Lung (tissue), 12 donors: ENCODE results near the gene TXLNB. TPM values are rescaled to one million over a fixed set of nuclear protein-coding genes. Genes with fewer than 3 reads are reported as not detected.

ENCODE experiments used
- ATAC-seq: fragments of 200-7000 bp; cut with Tn5 transposase; one replicate; pipeline ENCODE4 v1.9.1; 2020; ENCODE audit warnings: moderate number of reproducible peaks; ENCODE audit not compliant: insufficient read depth, low FRiP score
- DNase-seq, 3 donors: peaks; one replicate each; pipeline ENCODE4 v3.0.0-alpha.2; 2013 to 2017
- H3K27ac ChIP-seq, 2 donors: one replicate each; pipeline ENCODE4 v1.5.1; 2013; ENCODE audit warnings: mild to moderate bottlenecking in 2 of 2, moderate library complexity in 2 of 2, control low read depth in 1 of 2, inconsistent platforms in 1 of 2, low read depth in 1 of 2, low read length in 1 of 2
- H3K27me3 ChIP-seq, 3 donors: one replicate each; pipeline ENCODE4 v1.5.1; 2013; ENCODE audit warnings: low read length in 2 of 3; ENCODE audit not compliant: control insufficient read depth in 3 of 3, insufficient read depth in 3 of 3
- H3K36me3 ChIP-seq, 4 donors: one replicate each; pipeline ENCODE4 v1.5.1; 2013; ENCODE audit warnings: low read length in 4 of 4, mild to moderate bottlenecking in 1 of 4, moderate library complexity in 1 of 4; ENCODE audit not compliant: control insufficient read depth in 4 of 4, insufficient read depth in 4 of 4
- H3K4me1 ChIP-seq, 5 donors: one replicate each; pipeline ENCODE4 v1.5.1; 2013; ENCODE audit warnings: low read length in 5 of 5, mild to moderate bottlenecking in 2 of 5, moderate library complexity in 1 of 5; ENCODE audit not compliant: control insufficient read depth in 5 of 5, insufficient read depth in 5 of 5
- H3K4me3 ChIP-seq: one replicate; pipeline ENCODE4 v1.5.1; 2013; ENCODE audit warnings: mild to moderate bottlenecking, control low read depth, moderate library complexity
- H3K9ac ChIP-seq, 2 donors: one replicate each; pipeline ENCODE4 v1.5.1; 2013; ENCODE audit warnings: low read length in 2 of 2, control low read depth in 1 of 2; ENCODE audit not compliant: insufficient read depth in 1 of 2
- H3K9me3 ChIP-seq, 4 donors: one replicate each; pipeline ENCODE4 v1.5.1; 2013; ENCODE audit warnings: low read length in 3 of 4, mild to moderate bottlenecking in 1 of 4, moderate library complexity in 1 of 4; ENCODE audit not compliant: control insufficient read depth in 4 of 4, insufficient read depth in 3 of 4
- WGBS, 2 donors: extraction: QIAGEN DNeasy Blood & Tissue Kit; methylation state at CpG; one replicate each; pipeline ENCODE4 v1.1.7; 2013; 5-methylcytosine and 5-hydroxymethylcytosine counted together
- polyA plus RNA-seq, 2 donors: library from polyadenylated mRNA; stranded (reverse); fragments of 200-250 nt; gene quantifications; one replicate each; pipeline ENCODE4 v1.2.1, GENCODE V29; 2013
- total RNA-seq, 2 donors: library from RNA; depleted of rRNA in 1 of 2; stranded (reverse); fragments of >200 nt in 1 of 2; gene quantifications; one replicate each; pipeline ENCODE4 v1.2.1, GENCODE V29; 2014 to 2021
- TF ChIP-seq, protein P1 (sequence below): IDR thresholded peaks from 2 replicates; pipeline ENCODE4 v1.5.1; 2012; ENCODE audit warnings: mild to moderate bottlenecking; ENCODE audit errors: control extremely low read depth, extremely low read depth
- donor health status: control.
- donor health status: control.
- donor health status: Bipolar disorder and iron deficiency.
- donor health status: healthy.
- donor health status: DM: yes; HTN: yes; CAD: no.

The TXLNB gene
- total and polyA plus RNA-seq, 4 donors = 0.31 to 2.8 (median 1.2) TPM

DNA sequence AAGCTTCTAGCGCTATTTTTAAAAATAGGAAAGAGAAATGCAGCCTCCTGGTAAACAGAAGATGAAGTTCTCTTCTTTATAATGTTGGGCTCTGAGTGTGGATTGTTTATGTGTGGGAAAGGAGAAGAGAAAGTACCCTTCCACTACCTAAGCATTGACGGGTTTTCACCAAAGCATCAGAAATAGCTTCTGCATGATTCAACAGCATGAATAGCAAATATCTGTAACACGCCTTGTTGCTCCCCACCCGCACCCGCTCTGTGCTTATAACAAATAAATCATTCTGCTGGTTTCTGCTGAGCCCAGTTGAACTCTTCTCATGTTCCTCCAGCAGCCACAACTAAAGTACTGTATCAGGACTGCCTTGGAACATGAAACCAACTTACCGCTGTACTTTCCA, 20.7 kb downstream of the TXLNB start:
- whole genome bisulfite sequencing, 2 donors = 71 to 84% methylated on average over 6 of the region's 6 CpGs
- H3K27ac ChIP-seq = no peak overlapping the region
- no peak overlapping the region for H3K9ac ChIP-seq
- H3K27me3 ChIP-seq = no peaks in the 10 kb centered on the region
- no peaks in the 10 kb centered on the region for H3K9me3 ChIP-seq
- H3K4me3 ChIP-seq = no peak overlapping the region
- DNase-seq (no peak), ATAC-seq (no peak)
- peaks cover 0 to 8% (median 0%) of the 10 kb centered on the region in 4 donors for H3K36me3 ChIP-seq
- TF ChIP-seq, protein P1, sequence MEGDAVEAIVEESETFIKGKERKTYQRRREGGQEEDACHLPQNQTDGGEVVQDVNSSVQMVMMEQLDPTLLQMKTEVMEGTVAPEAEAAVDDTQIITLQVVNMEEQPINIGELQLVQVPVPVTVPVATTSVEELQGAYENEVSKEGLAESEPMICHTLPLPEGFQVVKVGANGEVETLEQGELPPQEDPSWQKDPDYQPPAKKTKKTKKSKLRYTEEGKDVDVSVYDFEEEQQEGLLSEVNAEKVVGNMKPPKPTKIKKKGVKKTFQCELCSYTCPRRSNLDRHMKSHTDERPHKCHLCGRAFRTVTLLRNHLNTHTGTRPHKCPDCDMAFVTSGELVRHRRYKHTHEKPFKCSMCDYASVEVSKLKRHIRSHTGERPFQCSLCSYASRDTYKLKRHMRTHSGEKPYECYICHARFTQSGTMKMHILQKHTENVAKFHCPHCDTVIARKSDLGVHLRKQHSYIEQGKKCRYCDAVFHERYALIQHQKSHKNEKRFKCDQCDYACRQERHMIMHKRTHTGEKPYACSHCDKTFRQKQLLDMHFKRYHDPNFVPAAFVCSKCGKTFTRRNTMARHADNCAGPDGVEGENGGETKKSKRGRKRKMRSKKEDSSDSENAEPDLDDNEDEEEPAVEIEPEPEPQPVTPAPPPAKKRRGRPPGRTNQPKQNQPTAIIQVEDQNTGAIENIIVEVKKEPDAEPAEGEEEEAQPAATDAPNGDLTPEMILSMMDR = no peak
- H3K4me1 ChIP-seq = no peaks in the 10 kb centered on the region

DNA sequence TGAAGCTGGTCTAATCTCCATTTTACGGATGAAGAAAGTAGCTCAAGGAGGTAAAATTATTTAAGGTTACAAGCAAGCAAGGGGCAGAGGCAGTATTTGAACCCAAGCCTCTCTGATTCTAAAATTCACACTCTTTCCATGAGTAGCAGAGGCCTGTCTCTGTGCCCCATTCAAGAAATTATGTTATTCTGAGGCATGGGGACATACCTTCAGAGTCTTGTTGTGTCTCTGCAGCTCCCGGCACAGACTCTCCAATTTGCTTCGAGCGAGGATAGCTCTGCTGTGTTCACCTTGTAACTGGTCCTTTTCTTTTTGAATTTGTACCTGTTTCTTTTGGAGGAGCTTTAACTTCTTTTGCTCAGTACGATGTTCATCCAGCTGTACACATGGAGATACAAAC, 21.5 kb downstream of the TXLNB start:
- DNase-seq = no peak
- no peak for ATAC-seq
- H3K27ac ChIP-seq = no peak overlapping the region
- peaks cover 0 to 8% (median 0%) of the 10 kb centered on the region in 4 donors for H3K36me3 ChIP-seq
- 93 to 97% methylated on average over 5 of the region's 5 CpGs for WGBS, 2 donors
- no peaks in the 10 kb centered on the region for H3K27me3 ChIP-seq
- no peaks in the 10 kb centered on the region for H3K9me3 ChIP-seq
- peaks cover 0 to 5% (median 0%) of the 10 kb centered on the region in 5 donors for H3K4me1 ChIP-seq
- no peak overlapping the region for H3K4me3 ChIP-seq
- TF ChIP-seq, protein P1 = no peak
- H3K9ac ChIP-seq = no peak overlapping the region

DNA sequence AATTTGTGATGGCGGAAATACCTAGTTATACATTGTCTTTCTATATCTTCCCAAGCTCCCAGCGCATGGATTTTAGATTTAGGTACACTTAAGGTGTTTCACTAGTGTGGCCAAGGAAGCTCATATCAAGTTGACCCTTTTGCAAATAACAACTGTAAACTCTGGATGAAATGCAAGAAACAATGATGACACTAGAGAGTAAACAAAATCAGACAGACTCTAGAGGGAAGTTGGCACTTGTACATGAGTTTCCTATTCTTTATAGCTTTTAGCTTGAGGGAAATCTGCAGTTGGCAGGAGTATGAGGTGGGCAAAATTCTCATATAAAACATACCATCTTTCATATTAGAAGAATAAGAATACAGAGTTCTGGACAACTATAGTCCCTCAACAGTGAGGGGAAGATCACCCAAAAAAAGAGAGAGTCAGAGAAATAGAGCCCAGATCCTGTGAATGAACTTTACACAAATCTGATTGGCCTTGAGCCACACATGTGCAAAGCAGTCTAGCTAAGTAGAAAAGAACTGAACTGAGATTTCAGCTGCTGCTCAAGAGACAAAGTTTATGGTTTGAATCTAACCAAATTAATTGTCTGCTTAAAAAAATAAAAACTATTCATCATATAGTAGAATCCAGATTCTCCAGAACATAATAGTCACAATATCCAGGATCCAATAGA, 26.1 kb downstream of the TXLNB start:
- ATAC-seq (no peak), DNase-seq (peak in 2 of 3 donors; percentile 41 to 72)
- WGBS, 2 donors = 96 to 97% methylated on average over 2 of the region's 2 CpGs
- no peaks in the 10 kb centered on the region for H3K9me3 ChIP-seq
- H3K4me3 ChIP-seq = no peak overlapping the region
- H3K36me3 ChIP-seq = peaks cover 0 to 5% (median 0%) of the 10 kb centered on the region in 4 donors
- no peak overlapping the region for H3K9ac ChIP-seq
- H3K27me3 ChIP-seq = no peaks in the 10 kb centered on the region
- no peak overlapping the region for H3K27ac ChIP-seq
- TF ChIP-seq, protein P1 = no peak
- H3K4me1 ChIP-seq = peaks cover 0 to 5% (median 0%) of the 10 kb centered on the region in 5 donors
